GM18507 (cell line): ENCODE data around the gene NCKAP1.

Experiments
- DNase-seq: peaks from one replicate; pipeline ENCODE4 v3.0.0; 2011; ENCODE audit warnings: low read depth; ENCODE audit not compliant: insufficient read length; ENCODE audit errors: extremely low spot score
- FAIRE-seq: peaks from 2 replicates; lab custom pipeline; 2011; peaks lifted over from hg19 to GRCh38; lab: Jason Lieb, UNC

NCKAP1 gene

DNA sequence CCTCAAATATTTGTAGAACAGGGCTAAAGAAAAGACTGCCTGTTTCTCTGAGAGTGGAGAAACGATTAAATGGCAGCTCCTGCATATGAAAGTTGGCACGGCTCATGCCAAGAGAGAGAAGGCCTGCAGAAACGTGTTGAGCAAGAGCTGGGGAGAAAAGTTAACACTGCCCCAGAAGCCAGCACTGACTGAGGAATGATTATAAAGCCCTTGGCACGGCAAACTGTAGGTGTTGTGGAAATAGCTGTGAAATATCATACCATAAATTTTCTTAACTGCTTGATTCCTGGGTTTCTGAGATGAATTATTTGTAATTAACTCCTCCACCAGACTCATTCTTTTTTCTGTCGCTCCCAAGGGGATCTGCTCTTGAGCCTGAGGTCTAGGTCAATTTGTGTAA, 176.2 kb downstream of the NCKAP1 start:
- no peak for FAIRE-seq
- no peak for DNase-seq

DNA sequence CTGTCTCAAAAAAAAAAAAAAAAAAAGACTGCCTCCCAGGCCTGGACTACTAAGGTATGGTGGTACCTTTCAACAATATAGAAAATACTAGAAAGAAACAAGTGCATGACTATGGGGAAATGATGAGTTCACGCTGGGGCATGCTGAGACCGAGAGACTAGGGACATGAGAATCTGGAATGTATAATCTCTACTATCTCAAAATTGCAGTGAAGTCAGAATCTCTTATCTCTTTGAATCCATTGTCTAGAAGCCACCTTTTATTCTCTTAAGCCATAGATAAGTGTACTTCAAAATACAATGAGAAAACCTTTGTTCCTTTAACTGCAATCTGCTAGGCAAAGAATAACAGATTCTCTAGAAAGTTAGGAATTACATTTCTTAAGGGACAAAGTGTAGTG, 177.4 kb downstream of the NCKAP1 start:
- DNase-seq (no peak), FAIRE-seq (no peak)
